Immature natural killer cell (primary cell): ENCODE data around the gene SGTA. TPM values are rescaled to one million over a fixed set of nuclear protein-coding genes. Genes with fewer than 3 reads are reported as not detected.
A peak's percentile ranks its signal among the peaks of the same experiment; 100 is the strongest.

Experiments
- DNase-seq, 3 donors: peaks; one replicate each; pipeline ENCODE4 v3.0.0; 2022; ENCODE audit warnings: mixed read lengths in 1 of 3
- H3K27ac Mint-ChIP-seq, 6 donors: one replicate each; pipeline ENCODE4 v1.8.0; 2020; ENCODE audit warnings: mixed read lengths in 6 of 6, mild to moderate bottlenecking in 5 of 6, inconsistent platforms in 4 of 6, moderate library complexity in 3 of 6
- H3K27me3 Mint-ChIP-seq, 3 donors: one replicate each; pipeline ENCODE4 v1.8.0; 2020 to 2021; ENCODE audit warnings: low read depth in 3 of 3, mild to moderate bottlenecking in 3 of 3, mixed read lengths in 3 of 3, moderate library complexity in 3 of 3, inconsistent platforms in 1 of 3
- H3K36me3 Mint-ChIP-seq, 3 donors: one replicate each; pipeline ENCODE4 v1.8.0; 2020; ENCODE audit warnings: mixed read lengths in 3 of 3, inconsistent platforms in 2 of 3, mild to moderate bottlenecking in 2 of 3
- H3K4me1 Mint-ChIP-seq, 2 donors: one replicate each; pipeline ENCODE4 v1.8.0; 2020; ENCODE audit warnings: inconsistent platforms in 2 of 2, mild to moderate bottlenecking in 2 of 2, mixed read lengths in 2 of 2, moderate library complexity in 1 of 2
- H3K4me3 Mint-ChIP-seq, 5 donors: one replicate each; pipeline ENCODE4 v1.8.0; 2020; ENCODE audit warnings: mild to moderate bottlenecking in 5 of 5, mixed read lengths in 5 of 5, inconsistent platforms in 3 of 5, moderate library complexity in 3 of 5
- H3K9me3 Mint-ChIP-seq, 6 donors: one replicate each; pipeline ENCODE4 v1.8.0; 2020; ENCODE audit warnings: mild to moderate bottlenecking in 6 of 6, mixed read lengths in 6 of 6, inconsistent platforms in 4 of 6, moderate library complexity in 3 of 6
- polyA plus RNA-seq, 3 donors: library from polyadenylated mRNA; unstranded; fragments of 300-500 nt; fragmentation: Illumina TruSeq; gene quantifications; one replicate each; pipeline ENCODE4 v1.2.3, GENCODE V29; 2021

Gene SGTA
- polyA plus RNA-seq, 3 donors from 2014 or later: 32.1 to 47.6 (median 34.3) TPM

GRCh38 chr19:2755811-2756210 is 27.3 kb downstream of the SGTA start:
- H3K27me3 Mint-ChIP-seq: peaks cover 0 to 3% (median 0%) of the 10 kb centered on the region in 3 donors
- no peaks in the 10 kb centered on the region for H3K4me1 Mint-ChIP-seq
- H3K9me3 Mint-ChIP-seq: no peaks in the 10 kb centered on the region
- DNase-seq: no peak
- H3K27ac Mint-ChIP-seq: no peak overlapping the region
- no peak overlapping the region for H3K4me3 Mint-ChIP-seq
- peaks cover 0 to 22% (median 18%) of the 10 kb centered on the region in 3 donors for H3K36me3 Mint-ChIP-seq

GRCh38 chr19:2755448-2755705 is 27.7 kb downstream of the SGTA start:
- no peak for DNase-seq
- Mint-ChIP-seq H3K4me3 (no peak overlapping the region), H3K27ac (no peak overlapping the region), H3K4me1 (no peaks in the 10 kb centered on the region), H3K36me3 (peaks cover 0 to 22% (median 18%) of the 10 kb centered on the region in 3 donors), H3K9me3 (no peaks in the 10 kb centered on the region), H3K27me3 (peaks cover 0 to 3% (median 0%) of the 10 kb centered on the region in 3 donors)

GRCh38 chr19:2754659-2755447 is 28.2 kb downstream of the SGTA start:
- H3K27me3 Mint-ChIP-seq: peaks cover 0 to 2% (median 0%) of the 10 kb centered on the region in 3 donors
- no peak for DNase-seq
- H3K9me3 Mint-ChIP-seq: no peaks in the 10 kb centered on the region
- H3K36me3 Mint-ChIP-seq: peaks cover 0 to 22% (median 16%) of the 10 kb centered on the region in 3 donors
- H3K4me1 Mint-ChIP-seq: no peaks in the 10 kb centered on the region
- H3K4me3 Mint-ChIP-seq: no peak overlapping the region
- no peak overlapping the region for H3K27ac Mint-ChIP-seq

GRCh38 chr19:2751438-2751830 is 31.6 kb downstream of the SGTA start:
- H3K4me3 Mint-ChIP-seq: no peak overlapping the region
- H3K36me3 Mint-ChIP-seq: peaks cover 0 to 10% (median 8%) of the 10 kb centered on the region in 3 donors
- no peak overlapping the region for H3K27ac Mint-ChIP-seq
- H3K9me3 Mint-ChIP-seq: no peaks in the 10 kb centered on the region
- no peaks in the 10 kb centered on the region for H3K4me1 Mint-ChIP-seq
- no peak for DNase-seq
- peaks cover 0 to 2% (median 2%) of the 10 kb centered on the region in 3 donors for H3K27me3 Mint-ChIP-seq

- no peaks in the 10 kb centered on the region for H3K4me1 Mint-ChIP-seq
- peaks cover 0 to 5% (median 3%) of the 10 kb centered on the region in 3 donors for H3K36me3 Mint-ChIP-seq
- peaks cover 0 to 2% (median 2%) of the 10 kb centered on the region in 3 donors for H3K27me3 Mint-ChIP-seq
- no peak overlapping the region for H3K4me3 Mint-ChIP-seq
- no peak for DNase-seq
- no peak overlapping the region for H3K27ac Mint-ChIP-seq
- H3K9me3 Mint-ChIP-seq: no peaks in the 10 kb centered on the region
Observed at GRCh38 chr19:2750808-2751437, 32.1 kb downstream of the SGTA start.

- Mint-ChIP-seq H3K4me3 (no peak overlapping the region), H3K9me3 (no peaks in the 10 kb centered on the region), H3K27me3 (peaks cover 3 to 6% (median 4%) of the 10 kb centered on the region in 3 donors), H3K4me1 (no peaks in the 10 kb centered on the region), H3K27ac (no peak overlapping the region), H3K36me3 (no peaks in the 10 kb centered on the region)
- no peak for DNase-seq
Observed at GRCh38 chr19:2747349-2747748, 35.7 kb downstream of the SGTA start.

GRCh38 chr19:2744113-2744512 is 39.0 kb downstream of the SGTA start:
- H3K27ac Mint-ChIP-seq: no peak overlapping the region
- peaks cover 8 to 11% of the 10 kb centered on the region in 2 donors for H3K4me1 Mint-ChIP-seq
- DNase-seq: no peak
- H3K9me3 Mint-ChIP-seq: no peaks in the 10 kb centered on the region
- H3K36me3 Mint-ChIP-seq: no peaks in the 10 kb centered on the region
- H3K4me3 Mint-ChIP-seq: no peak overlapping the region
- peaks cover 6 to 10% (median 6%) of the 10 kb centered on the region in 3 donors for H3K27me3 Mint-ChIP-seq

- no peaks in the 10 kb centered on the region for H3K9me3 Mint-ChIP-seq
- no peak for DNase-seq
- no peak overlapping the region for H3K27ac Mint-ChIP-seq
- peaks cover 6 to 12% (median 6%) of the 10 kb centered on the region in 3 donors for H3K27me3 Mint-ChIP-seq
- no peak overlapping the region for H3K4me3 Mint-ChIP-seq
- peaks cover 15 to 19% of the 10 kb centered on the region in 2 donors for H3K4me1 Mint-ChIP-seq
- no peaks in the 10 kb centered on the region for H3K36me3 Mint-ChIP-seq
Observed at GRCh38 chr19:2743099-2743498, 40.0 kb downstream of the SGTA start.

GRCh38 chr19:2740314-2740656 is 42.8 kb downstream of the SGTA start:
- H3K4me3 Mint-ChIP-seq: peak overlapping the region in 4 of 5 donors; percentile 80 to 88 (median 84)
- H3K4me1 Mint-ChIP-seq: peaks cover 21 to 34% of the 10 kb centered on the region in 2 donors
- H3K36me3 Mint-ChIP-seq: peaks cover 0 to 7% (median 5%) of the 10 kb centered on the region in 3 donors
- no peak for DNase-seq
- H3K9me3 Mint-ChIP-seq: no peaks in the 10 kb centered on the region
- peaks cover 4 to 10% (median 6%) of the 10 kb centered on the region in 3 donors for H3K27me3 Mint-ChIP-seq
- peak overlapping the region in 2 of 6 donors; percentile 23 to 48 for H3K27ac Mint-ChIP-seq

- Mint-ChIP-seq H3K36me3 (peaks cover 0 to 7% (median 5%) of the 10 kb centered on the region in 3 donors), H3K9me3 (no peaks in the 10 kb centered on the region), H3K4me1 (peaks cover 23 to 36% of the 10 kb centered on the region in 2 donors), H3K4me3 (peak within 1 kb of the TSS; percentile 80 to 88 (median 85)), H3K27me3 (peaks cover 4 to 10% (median 6%) of the 10 kb centered on the region in 3 donors), H3K27ac (peak within 1 kb of the TSS in 5 of 6 donors; percentile 2 to 83 (median 48))
- peak; percentile 98 to 99 (median 99) for DNase-seq
Observed at GRCh38 chr19:2739602-2740313, 43.3 kb downstream of the SGTA start, which contains the start of gene SLC39A3. TSS of gene SLC39A3 (minus strand) at chr19:2740017. CDS start at chr19:2737257, 2,760 bp downstream.

GRCh38 chr19:2736550-2737190 is 46.4 kb downstream of the SGTA start:
- Mint-ChIP-seq H3K4me3 (peak overlapping the region in 4 of 5 donors; percentile 18 to 51 (median 31)), H3K4me1 (peaks cover 29 to 43% of the 10 kb centered on the region in 2 donors), H3K27ac (no peak overlapping the region), H3K27me3 (peaks cover 3 to 4% (median 4%) of the 10 kb centered on the region in 3 donors), H3K9me3 (no peaks in the 10 kb centered on the region), H3K36me3 (peaks cover 0 to 12% (median 9%) of the 10 kb centered on the region in 3 donors)
- DNase-seq: no peak

GRCh38 chr19:2735374-2735773 is 47.7 kb downstream of the SGTA start:
- Mint-ChIP-seq H3K36me3 (peaks cover 0 to 12% (median 9%) of the 10 kb centered on the region in 3 donors), H3K4me1 (peaks cover 29 to 43% of the 10 kb centered on the region in 2 donors), H3K4me3 (no peak overlapping the region), H3K27me3 (peaks cover 3 to 4% (median 4%) of the 10 kb centered on the region in 3 donors), H3K27ac (no peak overlapping the region), H3K9me3 (no peaks in the 10 kb centered on the region)
- no peak for DNase-seq

GRCh38 chr19:2734589-2735288 is 48.3 kb downstream of the SGTA start:
- Mint-ChIP-seq H3K4me1 (peaks cover 25 to 37% of the 10 kb centered on the region in 2 donors), H3K36me3 (peaks cover 0 to 12% (median 9%) of the 10 kb centered on the region in 3 donors), H3K27ac (no peak overlapping the region), H3K9me3 (no peaks in the 10 kb centered on the region), H3K27me3 (peaks cover 0 to 4% (median 3%) of the 10 kb centered on the region in 3 donors), H3K4me3 (no peak overlapping the region)
- DNase-seq: no peak
